Testis (tissue), 3 donors: ENCODE results near the gene SPAG17. TPM values are rescaled to one million over a fixed set of nuclear protein-coding genes. Genes with fewer than 3 reads are reported as not detected.

Experiments used
- DNase-seq: peaks from one replicate; pipeline ENCODE4 v3.0.0-alpha.2; 2019
- H3K27ac ChIP-seq, 2 donors: fragments of 200-600 bp; sonication (generic); one replicate each; pipeline ENCODE4 v1.5.1; 2019
- H3K27me3 ChIP-seq: fragments of 200-600 bp; sonication (generic); one replicate; pipeline ENCODE4 v1.5.1; 2019
- H3K36me3 ChIP-seq: fragments of 200-600 bp; sonication (generic); one replicate; pipeline ENCODE4 v1.5.1; 2017; ENCODE audit warnings: low read depth; ENCODE audit errors: missing control alignments
- H3K4me1 ChIP-seq: fragments of 200-600 bp; sonication (generic); one replicate; pipeline ENCODE4 v1.5.1; 2019
- H3K4me3 ChIP-seq, 2 donors: fragments of 200-600 bp; sonication (generic); one replicate each; pipeline ENCODE4 v1.5.1; 2017 to 2019
- H3K9me3 ChIP-seq: fragments of 200-600 bp; sonication (generic); one replicate; pipeline ENCODE4 v1.5.1; 2017
- POLR2A ChIP-seq: fragments of 450-650 bp; IDR thresholded peaks from one replicate; pipeline ENCODE4 v1.6.1; 2017; ENCODE audit warnings: antibody characterized with exemption, mild to moderate bottlenecking, moderate library complexity
- WGBS, 2 donors: methylation state at CpG; one replicate each; pipeline ENCODE4 v1.1.5; 2018; 5-methylcytosine and 5-hydroxymethylcytosine counted together
- intact Hi-C: fragments of 100-400 bp; cut with DNase I; formaldehyde crosslinking; loops from one replicate; pipeline ENCODE4 v1.15.1; 2023; ENCODE audit warnings: low total_unique reads
- polyA plus RNA-seq: library from polyadenylated mRNA; stranded (reverse); fragments of 350-450 nt; fragmentation: Illumina TruSeq; extraction: RNeasy Lipid Tissue Mini Kit (QIAGEN cat#74804); gene quantifications from one replicate; pipeline ENCODE4 v1.2.3, GENCODE V29; 2014; ENCODE audit warnings: low read depth, low replicate concordance; ENCODE audit not compliant: insufficient read depth
- total RNA-seq, 2 donors: library from RNA; depleted of rRNA; stranded (reverse); fragments of >200 nt; gene quantifications; one replicate each; pipeline ENCODE4 v1.2.3, GENCODE V29; 2016
- TF ChIP-seq, protein P1 (sequence below), 3 experiments: fragments of 450-650 bp in 2 of 3; fragments of 200-600 bp in 1 of 3; sonication (generic) in 1 of 3; IDR thresholded peaks; one replicate each; pipeline ENCODE4 v1.5.1; 2016 to 2019; ENCODE audit warnings: antibody characterized with exemption in 3 of 3, mild to moderate bottlenecking in 2 of 3, moderate library complexity in 1 of 3

SPAG17 gene
- total and polyA plus RNA-seq, 3 donors from 2014 or later: 34.6 to 95.7 (median 38.7) TPM

GRCh38 chr1:118217141-118217838, 32.3 kb upstream of the SPAG17 start:
- TF ChIP-seq, protein P1, sequence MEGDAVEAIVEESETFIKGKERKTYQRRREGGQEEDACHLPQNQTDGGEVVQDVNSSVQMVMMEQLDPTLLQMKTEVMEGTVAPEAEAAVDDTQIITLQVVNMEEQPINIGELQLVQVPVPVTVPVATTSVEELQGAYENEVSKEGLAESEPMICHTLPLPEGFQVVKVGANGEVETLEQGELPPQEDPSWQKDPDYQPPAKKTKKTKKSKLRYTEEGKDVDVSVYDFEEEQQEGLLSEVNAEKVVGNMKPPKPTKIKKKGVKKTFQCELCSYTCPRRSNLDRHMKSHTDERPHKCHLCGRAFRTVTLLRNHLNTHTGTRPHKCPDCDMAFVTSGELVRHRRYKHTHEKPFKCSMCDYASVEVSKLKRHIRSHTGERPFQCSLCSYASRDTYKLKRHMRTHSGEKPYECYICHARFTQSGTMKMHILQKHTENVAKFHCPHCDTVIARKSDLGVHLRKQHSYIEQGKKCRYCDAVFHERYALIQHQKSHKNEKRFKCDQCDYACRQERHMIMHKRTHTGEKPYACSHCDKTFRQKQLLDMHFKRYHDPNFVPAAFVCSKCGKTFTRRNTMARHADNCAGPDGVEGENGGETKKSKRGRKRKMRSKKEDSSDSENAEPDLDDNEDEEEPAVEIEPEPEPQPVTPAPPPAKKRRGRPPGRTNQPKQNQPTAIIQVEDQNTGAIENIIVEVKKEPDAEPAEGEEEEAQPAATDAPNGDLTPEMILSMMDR (IDR thresholded peaks at IDR 0.05): no peak
- TF ChIP-seq POLR2A: no peak
- DNase-seq: no peak

DNA sequence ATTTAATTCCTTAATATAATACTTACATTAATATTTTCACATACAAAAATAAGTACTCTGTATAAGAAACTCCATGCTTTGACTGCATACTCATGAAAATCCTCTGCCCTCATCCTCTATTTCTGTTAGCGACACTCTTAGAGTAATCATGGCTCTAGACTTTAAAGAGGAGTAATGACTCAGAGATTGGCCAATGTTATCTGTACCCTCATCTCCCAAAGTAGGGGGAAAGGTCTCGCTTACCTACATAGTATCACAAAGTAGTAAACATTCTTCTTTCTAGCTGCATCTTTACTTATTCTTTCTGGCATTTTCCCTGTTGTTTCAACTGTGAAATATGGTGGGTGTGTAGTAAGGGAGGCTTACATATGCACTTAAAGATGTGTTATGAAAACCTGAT, 29.8 kb upstream of the SPAG17 start:
- Histone ChIP-seq H3K27me3 (no peaks in the 10 kb centered on the region), H3K4me3 (no peak overlapping the region), H3K4me1 (no peaks in the 10 kb centered on the region), H3K36me3 (no peaks in the 10 kb centered on the region), H3K9me3 (no peaks in the 10 kb centered on the region), H3K27ac (no peak overlapping the region)
- 86 to 91% methylated on average over 2 of the region's 2 CpGs for WGBS, 2 donors
- intact Hi-C loops: no loop called here
- TF ChIP-seq, protein P1 (IDR thresholded peaks at IDR 0.05): no peak
- TF ChIP-seq POLR2A: no peak
- DNase-seq: no peak

More at GRCh38 chr1:118217141-118217838, 32.3 kb upstream of the SPAG17 start:
- Histone ChIP-seq H3K4me3 (no peak overlapping the region), H3K27me3 (no peaks in the 10 kb centered on the region), H3K36me3 (no peaks in the 10 kb centered on the region), H3K27ac (no peak overlapping the region), H3K4me1 (no peaks in the 10 kb centered on the region), H3K9me3 (no peaks in the 10 kb centered on the region)
- WGBS, 2 donors: 56 to 59% methylated on average over 5 of the region's 5 CpGs
- intact Hi-C loops: no loop called here

DNA sequence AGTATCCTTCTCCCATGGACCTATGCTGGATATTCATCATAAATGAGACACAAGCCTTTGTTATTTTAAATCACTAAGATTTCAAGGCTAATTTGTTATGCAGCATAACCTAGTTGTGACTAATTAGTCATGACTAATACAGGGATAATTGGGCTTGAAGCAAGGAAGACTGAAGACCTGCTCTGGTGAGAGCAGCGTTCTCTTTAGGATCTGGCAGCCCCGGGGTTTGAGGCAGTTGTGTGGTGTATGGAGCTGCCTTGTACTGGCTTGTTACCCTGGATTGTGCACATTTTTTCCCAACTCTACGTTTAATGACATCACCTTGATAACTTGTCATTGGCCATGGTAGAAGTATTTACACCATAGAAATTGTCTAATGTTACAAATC, 25.7 kb upstream of the SPAG17 start:
- WGBS, 2 donors: 89 to 91% methylated on average over 3 of the region's 3 CpGs
- intact Hi-C loops: no loop called here
- no peaks in the 10 kb centered on the region for H3K36me3 ChIP-seq
- H3K9me3 ChIP-seq: no peaks in the 10 kb centered on the region
- TF ChIP-seq, protein P1 (IDR thresholded peaks at IDR 0.05): no peak
- TF ChIP-seq POLR2A: no peak
- H3K27ac ChIP-seq: no peak overlapping the region
- no peaks in the 10 kb centered on the region for H3K4me1 ChIP-seq
- H3K27me3 ChIP-seq: no peaks in the 10 kb centered on the region
- no peak for DNase-seq
- H3K4me3 ChIP-seq: no peak overlapping the region

DNA sequence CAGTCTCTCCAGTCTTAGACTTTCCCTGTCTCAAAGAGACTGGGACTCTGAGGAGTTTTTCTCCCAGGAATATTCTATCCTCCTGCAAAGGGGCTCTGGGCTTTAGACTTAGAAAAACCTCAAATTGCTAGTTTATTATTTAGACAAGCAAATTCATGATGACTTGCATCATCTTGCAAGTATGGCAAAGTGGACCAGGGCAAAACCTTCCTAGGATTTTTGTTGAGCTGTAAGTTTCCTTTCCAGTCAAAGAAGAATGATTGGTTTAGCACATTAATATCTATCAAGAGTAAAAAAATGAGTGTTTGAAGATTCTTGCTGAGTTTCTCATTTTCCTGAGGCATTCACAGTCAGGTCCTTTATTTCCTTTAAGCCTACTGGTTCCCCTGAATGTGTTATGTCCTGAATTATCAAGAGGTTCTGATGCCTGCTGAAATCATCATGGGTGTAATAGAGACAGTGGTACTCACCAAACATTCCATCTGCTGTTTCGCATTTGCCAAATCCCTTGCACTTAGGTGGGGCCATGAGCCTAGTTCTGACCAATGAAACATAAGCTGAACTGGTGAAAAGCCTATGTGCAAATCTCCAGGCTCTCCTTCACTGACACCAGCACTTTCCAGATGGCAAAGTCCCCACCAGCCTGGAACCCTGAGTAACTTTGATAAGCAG, 25.2 kb upstream of the SPAG17 start:
- TF ChIP-seq POLR2A: no peak
- TF ChIP-seq, protein P1 (IDR thresholded peaks at IDR 0.05): no peak
- Histone ChIP-seq H3K4me3 (no peak overlapping the region), H3K4me1 (no peaks in the 10 kb centered on the region), H3K27ac (no peak overlapping the region), H3K9me3 (no peaks in the 10 kb centered on the region), H3K36me3 (no peaks in the 10 kb centered on the region), H3K27me3 (no peaks in the 10 kb centered on the region)
- 93 to 100% methylated on average over 1 of the region's 1 CpG for WGBS, 2 donors
- intact Hi-C loops: no loop called here
- no peak for DNase-seq
